Hepatocyte (in vitro differentiated cells): Measurements from ENCODE around the gene SPO11.

ENCODE experiments used
- CTCF ChIP-seq: fragments of 200-600 bp; sonication (generic); IDR thresholded peaks from 2 replicates; pipeline ENCODE4 v1.5.1; 2016; ENCODE audit warnings: antibody characterized with exemption, mild to moderate bottlenecking; ENCODE audit not compliant: poor library complexity
- EZH2phosphoT487 ChIP-seq: fragments of 200-600 bp; sonication (generic); IDR thresholded peaks from one replicate; pipeline ENCODE4 v1.6.1; 2018; ENCODE audit warnings: antibody characterized with exemption, mild to moderate bottlenecking, low read depth, moderate library complexity; ENCODE audit not compliant: unreplicated experiment, severe bottlenecking

- TF ChIP-seq CTCF = no peak
- TF ChIP-seq EZH2phosphoT487 = no peak
Observed at GRCh38 chr20:57309544-57310115, 20.0 kb upstream of the SPO11 start.
